Retinal pigment epithelial cell (primary cell): ENCODE measurements around the gene UBR2.

ENCODE experiments used
- DNase-seq: peaks from one replicate; pipeline ENCODE4 v3.0.0-alpha.2; 2010; ENCODE audit warnings: low read depth
- H3K4me3 ChIP-seq: 2 replicates; pipeline ENCODE4 v1.5.1; 2011; ENCODE audit warnings: mild to moderate bottlenecking, low read length, control low read depth, moderate library complexity
- TF ChIP-seq, protein P1 (sequence below): conservative IDR thresholded peaks from 2 replicates; pipeline ENCODE4 v1.5.1; 2011; ENCODE audit warnings: low read depth, low read length, control low read depth, inconsistent platforms

UBR2 gene

DNA sequence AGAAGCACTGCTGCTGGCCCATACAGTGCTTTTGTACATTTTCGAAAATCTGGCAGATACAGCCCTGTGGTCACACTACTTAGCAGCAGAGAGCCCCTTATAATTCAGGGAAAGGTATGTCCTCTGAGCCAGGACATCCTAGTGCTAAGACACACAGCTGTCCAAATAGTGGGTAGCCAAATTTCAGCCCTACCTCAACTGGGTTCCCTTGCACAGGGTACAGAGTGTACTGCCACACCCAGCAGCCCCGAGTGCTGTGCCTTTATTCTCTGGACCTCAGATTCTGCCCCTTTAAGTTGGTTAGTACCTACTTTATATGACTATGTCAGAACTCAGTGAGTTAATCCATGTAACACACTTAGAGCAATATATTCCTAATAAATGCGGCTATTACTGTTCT lies 111.0 kb downstream of the UBR2 start:
- DNase-seq = no peak
- TF ChIP-seq, protein P1, sequence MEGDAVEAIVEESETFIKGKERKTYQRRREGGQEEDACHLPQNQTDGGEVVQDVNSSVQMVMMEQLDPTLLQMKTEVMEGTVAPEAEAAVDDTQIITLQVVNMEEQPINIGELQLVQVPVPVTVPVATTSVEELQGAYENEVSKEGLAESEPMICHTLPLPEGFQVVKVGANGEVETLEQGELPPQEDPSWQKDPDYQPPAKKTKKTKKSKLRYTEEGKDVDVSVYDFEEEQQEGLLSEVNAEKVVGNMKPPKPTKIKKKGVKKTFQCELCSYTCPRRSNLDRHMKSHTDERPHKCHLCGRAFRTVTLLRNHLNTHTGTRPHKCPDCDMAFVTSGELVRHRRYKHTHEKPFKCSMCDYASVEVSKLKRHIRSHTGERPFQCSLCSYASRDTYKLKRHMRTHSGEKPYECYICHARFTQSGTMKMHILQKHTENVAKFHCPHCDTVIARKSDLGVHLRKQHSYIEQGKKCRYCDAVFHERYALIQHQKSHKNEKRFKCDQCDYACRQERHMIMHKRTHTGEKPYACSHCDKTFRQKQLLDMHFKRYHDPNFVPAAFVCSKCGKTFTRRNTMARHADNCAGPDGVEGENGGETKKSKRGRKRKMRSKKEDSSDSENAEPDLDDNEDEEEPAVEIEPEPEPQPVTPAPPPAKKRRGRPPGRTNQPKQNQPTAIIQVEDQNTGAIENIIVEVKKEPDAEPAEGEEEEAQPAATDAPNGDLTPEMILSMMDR = no peak

DNA sequence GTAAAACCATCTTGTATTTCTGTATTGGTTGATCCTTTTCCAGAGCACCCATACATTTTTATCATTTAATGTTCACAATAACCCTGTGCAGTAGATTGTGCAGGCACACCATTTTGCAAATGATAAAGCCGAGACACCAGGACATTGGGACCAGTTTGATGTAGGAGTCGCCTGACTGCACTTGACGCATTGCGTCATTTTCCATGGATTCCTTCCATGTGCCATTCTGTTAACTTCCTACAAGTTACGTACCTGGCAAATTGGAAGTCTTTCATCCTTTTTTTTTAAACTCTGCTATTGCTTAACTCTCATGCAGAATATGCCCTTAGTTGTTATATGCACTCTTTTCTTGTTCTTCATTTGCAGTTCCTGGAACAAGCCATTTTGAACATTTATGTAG lies 115.5 kb downstream of the UBR2 start:
- no peak for DNase-seq
- TF ChIP-seq, protein P1 = no peak
- H3K4me3 ChIP-seq = no peak overlapping the region

More for the DNA sequence above, 111.0 kb downstream of the UBR2 start:
- H3K4me3 ChIP-seq = no peak overlapping the region

DNA sequence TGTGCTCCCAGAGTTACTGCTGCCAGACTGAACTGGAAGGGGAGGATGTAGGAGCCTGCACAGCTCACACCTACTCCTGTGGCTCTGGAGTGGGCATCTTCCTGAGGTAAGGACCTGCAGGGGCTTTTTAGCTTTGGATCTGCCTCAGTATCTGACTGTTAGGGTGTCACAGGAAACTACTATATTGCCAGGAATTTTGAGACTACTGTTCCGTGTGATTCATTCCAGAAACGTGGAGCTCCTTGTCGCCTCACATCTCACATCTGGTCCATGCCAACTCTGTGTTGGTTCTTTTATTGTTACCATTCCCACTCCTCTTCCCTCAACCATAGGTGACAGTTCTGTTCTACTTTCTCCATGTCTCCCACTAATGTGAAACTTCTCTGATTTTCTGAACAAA lies 124.5 kb downstream of the UBR2 start:
- no peak for DNase-seq
- TF ChIP-seq, protein P1 = no peak
- no peak overlapping the region for H3K4me3 ChIP-seq

DNA sequence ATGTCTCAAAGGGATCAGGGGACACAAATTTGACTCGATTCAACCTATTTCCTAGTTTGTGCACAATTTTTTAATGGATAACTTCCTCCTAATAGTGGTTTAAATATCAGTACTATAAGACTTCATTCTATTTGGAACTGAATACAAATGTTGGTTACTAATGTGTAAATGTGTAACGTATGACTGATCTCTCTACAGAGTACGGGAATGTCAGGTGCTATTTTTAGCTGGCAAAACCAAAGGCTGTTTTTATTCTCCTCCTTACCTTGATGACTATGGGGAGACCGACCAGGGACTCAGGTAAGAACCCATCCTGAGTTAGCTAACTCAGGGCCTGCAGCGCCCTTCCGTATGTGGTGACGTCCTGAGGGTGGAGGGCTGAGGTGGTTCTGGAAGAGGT lies 125.5 kb downstream of the UBR2 start:
- DNase-seq = no peak
- TF ChIP-seq, protein P1 = no peak
- H3K4me3 ChIP-seq = no peak overlapping the region

DNA sequence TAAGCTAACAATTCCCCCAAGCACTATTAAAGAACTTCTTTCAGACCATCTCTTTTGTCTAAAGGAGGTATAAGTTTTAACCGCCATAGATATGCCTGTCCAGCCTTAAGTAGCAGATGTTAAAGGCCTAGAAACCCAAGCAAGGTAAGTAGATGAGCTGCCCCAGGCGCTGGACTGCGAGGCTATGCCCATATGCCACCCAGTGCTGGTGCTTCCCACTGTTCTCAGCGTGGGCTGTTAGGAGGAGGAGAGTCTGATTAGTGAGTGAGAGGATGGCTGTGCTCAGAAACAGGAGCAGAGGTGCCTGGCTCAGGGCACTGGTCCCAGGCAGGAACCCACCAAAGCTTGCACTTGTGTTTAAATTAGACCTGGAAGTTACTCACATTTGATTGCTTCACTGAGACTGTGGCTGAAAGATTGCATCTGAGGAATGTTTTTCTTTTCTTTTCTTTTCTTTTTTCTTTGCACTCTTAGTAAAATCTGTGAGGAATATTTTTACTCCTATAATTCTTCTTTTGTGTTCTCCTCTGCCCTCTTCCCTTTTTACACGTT lies 126.4 kb downstream of the UBR2 start:
- no peak for DNase-seq
- TF ChIP-seq, protein P1 = no peak
- no peak overlapping the region for H3K4me3 ChIP-seq

DNA sequence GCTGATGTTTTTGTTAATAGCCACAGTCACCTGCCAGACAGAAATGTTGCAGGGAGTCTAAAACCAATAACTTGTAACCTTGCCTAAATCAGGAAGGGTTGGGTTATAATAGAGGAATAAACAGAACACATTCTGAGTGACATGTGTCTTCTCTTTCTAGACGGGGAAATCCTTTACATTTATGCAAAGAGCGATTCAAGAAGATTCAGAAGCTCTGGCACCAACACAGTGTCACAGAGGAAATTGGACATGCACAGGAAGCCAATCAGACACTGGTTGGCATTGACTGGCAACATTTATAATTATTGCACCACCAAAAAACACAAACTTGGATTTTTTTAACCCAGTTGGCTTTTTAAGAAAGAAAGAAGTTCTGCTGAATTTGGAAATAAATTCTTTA lies 127.0 kb downstream of the UBR2 start:
- no peak overlapping the region for H3K4me3 ChIP-seq
- no peak for DNase-seq
- TF ChIP-seq, protein P1 = no peak

DNA sequence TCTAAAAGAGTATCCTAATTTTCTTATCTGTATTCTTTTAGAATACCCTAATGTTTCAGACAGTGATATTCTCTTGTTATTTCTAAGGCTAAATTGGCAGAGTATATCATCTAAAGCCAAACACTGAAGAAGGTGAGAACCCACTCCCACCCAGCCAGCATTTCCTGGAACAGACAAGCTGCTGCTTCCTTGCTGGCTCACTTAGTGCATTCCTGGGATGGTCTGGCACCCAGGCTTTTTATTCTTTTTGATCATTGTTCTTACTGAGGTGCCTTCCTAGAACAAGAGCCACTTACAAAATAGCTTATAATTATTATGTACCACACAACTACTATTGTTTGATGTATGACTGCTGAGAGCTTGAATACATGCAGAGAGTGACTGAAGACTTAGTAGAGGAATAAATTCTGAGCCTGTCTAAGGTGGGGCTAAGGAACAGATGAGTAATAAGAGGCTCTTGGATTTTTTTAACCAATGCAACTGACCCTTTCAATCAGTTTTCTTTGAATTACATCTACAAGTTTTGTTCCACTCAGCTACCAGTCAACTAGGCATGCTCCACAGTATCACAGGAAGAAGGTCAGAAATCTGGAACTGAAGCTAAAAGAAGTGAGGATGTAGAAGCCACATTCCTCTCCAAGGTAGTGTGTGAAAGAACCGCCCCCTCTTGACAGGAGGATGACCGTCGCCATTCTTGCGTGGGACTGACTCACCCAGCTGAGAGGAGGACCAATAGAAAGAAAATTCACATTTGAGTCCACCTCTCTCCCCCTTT lies 128.5 kb downstream of the UBR2 start:
- no peak overlapping the region for H3K4me3 ChIP-seq
- TF ChIP-seq, protein P1 = no peak
- peak; percentile 21 for DNase-seq
